MV-4-11 (cell line): ENCODE measurements around the gene TTC17.
A peak's percentile ranks its signal among the peaks of the same experiment; 100 is the strongest.

Source experiments
- DNase-seq: peaks from one replicate; lab custom pipeline; 2025; lab: John Stamatoyannopoulos, UW

TTC17 gene

GRCh38 chr11:43541993-43542392, 183.3 kb downstream of the TTC17 start:
- DNase-seq = no peak

GRCh38 chr11:43542750-43543712, 184.3 kb downstream of the TTC17 start:
- peak; percentile 35 for DNase-seq
